Cardiac fibroblast (primary cell): ENCODE measurements around the gene SLIT2.

Source experiments
- DNase-seq, 2 donors: peaks; one replicate each; pipeline versions ENCODE4 v3.0.0 to v3.0.0-alpha.2; 2010; ENCODE audit warnings: low read depth in 2 of 2
- H3K4me3 ChIP-seq, 2 donors: replicated peaks in 1 of 2; 1 replicate in 1 of 2; 2 replicates in 1 of 2; pipeline ENCODE4 v1.5.1; 2011; ENCODE audit warnings: low read depth in 2 of 2, low read length in 2 of 2, mild to moderate bottlenecking in 2 of 2, moderate library complexity in 1 of 2
- TF ChIP-seq, protein P1 (sequence below): IDR thresholded peaks from one replicate; pipeline ENCODE4 v1.5.1; 2011; ENCODE audit warnings: low read depth, mild to moderate bottlenecking, low read length, inconsistent platforms

Gene SLIT2

DNA sequence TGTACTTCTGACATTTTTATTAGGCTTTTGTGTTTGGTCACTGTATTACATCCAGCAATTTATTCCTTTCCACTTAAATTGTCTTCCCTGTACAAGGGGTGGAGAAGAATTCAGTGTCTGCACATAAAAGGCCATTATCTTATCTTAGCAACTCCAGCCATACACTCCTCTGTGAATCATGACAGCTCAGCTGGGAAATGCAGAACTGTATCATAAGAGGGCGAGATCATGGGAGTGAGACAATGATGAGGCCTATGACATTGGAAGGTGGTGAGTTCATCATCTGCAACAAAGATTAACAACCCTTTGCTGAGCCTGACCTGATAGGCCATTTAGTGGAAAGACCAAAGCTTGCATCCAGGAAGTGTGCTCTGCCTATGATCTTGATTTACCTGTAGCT, 33.3 kb downstream of the SLIT2 start:
- DNase-seq, result peak in 1 of 2 donors; percentile 47
- no peak overlapping the region for H3K4me3 ChIP-seq
- TF ChIP-seq, protein P1, sequence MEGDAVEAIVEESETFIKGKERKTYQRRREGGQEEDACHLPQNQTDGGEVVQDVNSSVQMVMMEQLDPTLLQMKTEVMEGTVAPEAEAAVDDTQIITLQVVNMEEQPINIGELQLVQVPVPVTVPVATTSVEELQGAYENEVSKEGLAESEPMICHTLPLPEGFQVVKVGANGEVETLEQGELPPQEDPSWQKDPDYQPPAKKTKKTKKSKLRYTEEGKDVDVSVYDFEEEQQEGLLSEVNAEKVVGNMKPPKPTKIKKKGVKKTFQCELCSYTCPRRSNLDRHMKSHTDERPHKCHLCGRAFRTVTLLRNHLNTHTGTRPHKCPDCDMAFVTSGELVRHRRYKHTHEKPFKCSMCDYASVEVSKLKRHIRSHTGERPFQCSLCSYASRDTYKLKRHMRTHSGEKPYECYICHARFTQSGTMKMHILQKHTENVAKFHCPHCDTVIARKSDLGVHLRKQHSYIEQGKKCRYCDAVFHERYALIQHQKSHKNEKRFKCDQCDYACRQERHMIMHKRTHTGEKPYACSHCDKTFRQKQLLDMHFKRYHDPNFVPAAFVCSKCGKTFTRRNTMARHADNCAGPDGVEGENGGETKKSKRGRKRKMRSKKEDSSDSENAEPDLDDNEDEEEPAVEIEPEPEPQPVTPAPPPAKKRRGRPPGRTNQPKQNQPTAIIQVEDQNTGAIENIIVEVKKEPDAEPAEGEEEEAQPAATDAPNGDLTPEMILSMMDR, result no peak

GRCh38 chr4:20287246-20287645, 35.5 kb downstream of the SLIT2 start:
- DNase-seq, result peak in 1 of 2 donors; percentile 24
- H3K4me3 ChIP-seq, result no peak overlapping the region
- TF ChIP-seq, protein P1, result no peak

DNA sequence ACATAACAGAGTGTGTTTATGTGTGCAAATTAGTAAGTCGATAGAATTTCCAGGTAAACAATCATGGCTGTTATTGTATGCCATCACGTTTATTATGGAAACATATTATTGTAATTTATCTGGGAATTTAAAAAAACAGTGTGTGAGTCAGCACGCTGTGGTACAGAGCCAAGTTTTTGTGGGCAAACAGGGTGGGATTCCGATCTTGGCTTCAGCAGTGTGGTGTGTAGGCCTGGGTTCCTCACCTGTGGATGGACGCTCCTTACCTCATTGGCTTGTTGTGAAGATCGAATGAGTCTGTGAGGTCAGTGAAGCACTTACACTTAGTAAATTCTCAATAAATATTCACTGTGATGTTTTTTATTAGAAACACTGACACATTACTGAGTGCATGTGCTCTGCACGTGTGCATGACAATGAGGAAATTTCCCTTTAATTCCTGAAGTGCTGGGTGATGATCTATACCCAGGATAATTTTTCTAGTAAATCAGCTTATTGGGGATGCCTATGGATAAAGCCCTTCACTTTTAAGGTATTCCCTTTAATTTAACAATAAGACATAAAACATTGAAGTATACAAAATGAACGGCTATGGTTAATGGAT, 36.4 kb downstream of the SLIT2 start:
- TF ChIP-seq, protein P1, result no peak
- peak in 1 of 2 donors; percentile 25 for DNase-seq

GRCh38 chr4:20288846-20289512, 37.3 kb downstream of the SLIT2 start:
- no peak overlapping the region for H3K4me3 ChIP-seq
- TF ChIP-seq, protein P1, result no peak
- DNase-seq, result peak; percentile 48 to 62

More for the DNA sequence above, 36.4 kb downstream of the SLIT2 start:
- H3K4me3 ChIP-seq, result no peak overlapping the region

GRCh38 chr4:20289782-20290181, 38.1 kb downstream of the SLIT2 start:
- no peak for DNase-seq
- no peak overlapping the region for H3K4me3 ChIP-seq
- TF ChIP-seq, protein P1, result no peak

GRCh38 chr4:20292739-20293138, 41.0 kb downstream of the SLIT2 start:
- H3K4me3 ChIP-seq, result no peak overlapping the region
- TF ChIP-seq, protein P1, result no peak
- no peak for DNase-seq
